Measurements from ENCODE around the gene TLE5. TPM values are rescaled to one million over a fixed set of nuclear protein-coding genes. Genes with fewer than 3 reads are reported as not detected.

TLE5 gene
- polyA plus RNA-seq, 1 donor from 2014 or later = 153 TPM

GRCh38 chr19:3108775-3109174 is 46.5 kb upstream of the TLE5 start:
- H4K20me1 ChIP-seq (ENCODE audit: insufficient read depth) = no peaks in the 10 kb centered on the region
- TF ChIP-seq CTCF (IDR thresholded peaks at IDR 0.05; ENCODE audit: poor library complexity, severe bottlenecking) (peak; percentile 66), EZH2 (IDR thresholded peaks at IDR 0.05; ENCODE audit: borderline replicate concordance, insufficient read depth, low read length, poor library complexity, severe bottlenecking) (no peak), SMC3 (conservative IDR thresholded peaks at IDR 0.05; ENCODE audit: poor library complexity) (peak; percentile 57), MXI1 (conservative IDR thresholded peaks at IDR 0.05; ENCODE audit: poor library complexity, severe bottlenecking) (no peak), RAD21 (conservative IDR thresholded peaks at IDR 0.05) (peak; percentile 33), POLR2AphosphoS5 (IDR thresholded peaks at IDR 0.05) (no peak)
- H2AFZ ChIP-seq (ENCODE audit: low read depth, low read length) = no peak overlapping the region

GRCh38 chr19:3107658-3108057 is 45.4 kb upstream of the TLE5 start:
- Histone ChIP-seq H3K9me3 (ENCODE audit: low read length) (no peaks in the 10 kb centered on the region), H3K4me2 (ENCODE audit: low read length) (no peak overlapping the region), H4K20me1 (ENCODE audit: insufficient read depth) (no peaks in the 10 kb centered on the region), H3F3A (ENCODE audit: insufficient read depth, low read length, poor library complexity, severe bottlenecking) (no peaks in the 10 kb centered on the region), H3K9me2 (ENCODE audit: insufficient read depth, low read length) (no peaks in the 10 kb centered on the region), H3K27me3 (ENCODE audit: insufficient read depth, low read depth, low read length) (no peaks in the 10 kb centered on the region), H3K9ac (ENCODE audit: low read length) (no peak overlapping the region), H3K4me3 (ENCODE audit: low read length) (no peak overlapping the region), H3K27ac (ENCODE audit: low read length) (no peak overlapping the region), H2AFZ (ENCODE audit: low read depth, low read length) (no peak overlapping the region), H3K79me2 (replicated peaks; ENCODE audit: insufficient read depth, low read length) (peaks cover 8% of the 10 kb centered on the region), H3K36me3 (ENCODE audit: insufficient read depth, low read length) (no peaks in the 10 kb centered on the region)
- TF ChIP-seq MXI1 (conservative IDR thresholded peaks at IDR 0.05; ENCODE audit: poor library complexity, severe bottlenecking) (no peak), POLR2AphosphoS5 (IDR thresholded peaks at IDR 0.05) (no peak), EZH2 (IDR thresholded peaks at IDR 0.05; ENCODE audit: borderline replicate concordance, insufficient read depth, low read length, poor library complexity, severe bottlenecking) (no peak), TAF1 (IDR thresholded peaks at IDR 0.05; ENCODE audit: low read depth) (no peak), SMC3 (conservative IDR thresholded peaks at IDR 0.05; ENCODE audit: poor library complexity) (no peak), EP300 (conservative IDR thresholded peaks at IDR 0.05; ENCODE audit: poor library complexity, severe bottlenecking) (no peak), RAD21 (conservative IDR thresholded peaks at IDR 0.05) (no peak), CTCF (IDR thresholded peaks at IDR 0.05; ENCODE audit: poor library complexity, severe bottlenecking) (no peak)
- TF ChIP-seq, protein P1, sequence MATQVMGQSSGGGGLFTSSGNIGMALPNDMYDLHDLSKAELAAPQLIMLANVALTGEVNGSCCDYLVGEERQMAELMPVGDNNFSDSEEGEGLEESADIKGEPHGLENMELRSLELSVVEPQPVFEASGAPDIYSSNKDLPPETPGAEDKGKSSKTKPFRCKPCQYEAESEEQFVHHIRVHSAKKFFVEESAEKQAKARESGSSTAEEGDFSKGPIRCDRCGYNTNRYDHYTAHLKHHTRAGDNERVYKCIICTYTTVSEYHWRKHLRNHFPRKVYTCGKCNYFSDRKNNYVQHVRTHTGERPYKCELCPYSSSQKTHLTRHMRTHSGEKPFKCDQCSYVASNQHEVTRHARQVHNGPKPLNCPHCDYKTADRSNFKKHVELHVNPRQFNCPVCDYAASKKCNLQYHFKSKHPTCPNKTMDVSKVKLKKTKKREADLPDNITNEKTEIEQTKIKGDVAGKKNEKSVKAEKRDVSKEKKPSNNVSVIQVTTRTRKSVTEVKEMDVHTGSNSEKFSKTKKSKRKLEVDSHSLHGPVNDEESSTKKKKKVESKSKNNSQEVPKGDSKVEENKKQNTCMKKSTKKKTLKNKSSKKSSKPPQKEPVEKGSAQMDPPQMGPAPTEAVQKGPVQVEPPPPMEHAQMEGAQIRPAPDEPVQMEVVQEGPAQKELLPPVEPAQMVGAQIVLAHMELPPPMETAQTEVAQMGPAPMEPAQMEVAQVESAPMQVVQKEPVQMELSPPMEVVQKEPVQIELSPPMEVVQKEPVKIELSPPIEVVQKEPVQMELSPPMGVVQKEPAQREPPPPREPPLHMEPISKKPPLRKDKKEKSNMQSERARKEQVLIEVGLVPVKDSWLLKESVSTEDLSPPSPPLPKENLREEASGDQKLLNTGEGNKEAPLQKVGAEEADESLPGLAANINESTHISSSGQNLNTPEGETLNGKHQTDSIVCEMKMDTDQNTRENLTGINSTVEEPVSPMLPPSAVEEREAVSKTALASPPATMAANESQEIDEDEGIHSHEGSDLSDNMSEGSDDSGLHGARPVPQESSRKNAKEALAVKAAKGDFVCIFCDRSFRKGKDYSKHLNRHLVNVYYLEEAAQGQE (IDR thresholded peaks at IDR 0.05; ENCODE audit: borderline replicate concordance) = no peak

More at GRCh38 chr19:3108775-3109174, 46.5 kb upstream of the TLE5 start:
- Histone ChIP-seq H3K36me3 (ENCODE audit: insufficient read depth, low read length) (no peaks in the 10 kb centered on the region), H3K9ac (ENCODE audit: low read length) (no peak overlapping the region), H3K9me2 (ENCODE audit: insufficient read depth, low read length) (no peaks in the 10 kb centered on the region), H3K27ac (ENCODE audit: low read length) (no peak overlapping the region), H3K4me2 (ENCODE audit: low read length) (no peak overlapping the region), H3F3A (ENCODE audit: insufficient read depth, low read length, poor library complexity, severe bottlenecking) (no peaks in the 10 kb centered on the region), H3K27me3 (ENCODE audit: insufficient read depth, low read depth, low read length) (no peaks in the 10 kb centered on the region), H3K4me3 (ENCODE audit: low read length) (no peak overlapping the region), H3K9me3 (ENCODE audit: low read length) (no peaks in the 10 kb centered on the region), H3K79me2 (replicated peaks; ENCODE audit: insufficient read depth, low read length) (peaks cover 8% of the 10 kb centered on the region)
